Stomach (tissue), 9 donors: ENCODE results near the gene PCP4L1. TPM values are rescaled to one million over a fixed set of nuclear protein-coding genes. Genes with fewer than 3 reads are reported as not detected.

ENCODE experiments used
- DNase-seq, 2 donors: peaks; one replicate each; pipeline versions ENCODE4 v3.0.0 to v3.0.0-alpha.2; 2013 to 2019
- H3K27ac ChIP-seq, 5 donors: fragments of 200-600 bp in 4 of 5; sonication (generic) in 4 of 5; one replicate each; pipeline ENCODE4 v1.5.1; 2013 to 2019; ENCODE audit warnings: mild to moderate bottlenecking in 1 of 5, moderate library complexity in 1 of 5
- H3K27me3 ChIP-seq, 3 donors: fragments of 200-600 bp; sonication (generic); one replicate each; pipeline ENCODE4 v1.5.1; 2017 to 2019; ENCODE audit warnings: mixed run types in 1 of 3
- H3K36me3 ChIP-seq, 4 donors: fragments of 200-600 bp; sonication (generic); 1 replicate in 3 of 4; 2 replicates in 1 of 4; pipeline ENCODE4 v1.5.1; 2016 to 2019
- H3K4me1 ChIP-seq, 4 donors: fragments of 200-600 bp; sonication (generic); one replicate each; pipeline ENCODE4 v1.5.1; 2016 to 2019
- H3K4me3 ChIP-seq, 4 donors: fragments of 200-600 bp; sonication (generic) in 3 of 4; one replicate each; pipeline ENCODE4 v1.5.1; 2016 to 2019; ENCODE audit warnings: mild to moderate bottlenecking in 1 of 4
- H3K9me3 ChIP-seq, 4 donors: fragments of 200-600 bp; sonication (generic); one replicate each; pipeline ENCODE4 v1.5.1; 2016 to 2019
- CTCF ChIP-seq, 7 experiments: fragments of 450-650 bp in 4 of 7; fragments of 200-600 bp in 3 of 7; sonication (generic) in 3 of 7; IDR thresholded peaks; one replicate each; pipeline ENCODE4 v1.5.1; 2016 to 2019; ENCODE audit warnings: antibody characterized with exemption in 7 of 7, control low read depth in 2 of 7, mild to moderate bottlenecking in 1 of 7
- EP300 ChIP-seq: sonication (generic); formaldehyde crosslinking; IDR thresholded peaks from one replicate; pipeline ENCODE4 v1.6.1; 2017; ENCODE audit warnings: antibody characterized with exemption
- POLR2A ChIP-seq, 4 donors: fragments of 450-650 bp; IDR thresholded peaks; one replicate each; pipeline ENCODE4 v1.6.1; 2016; ENCODE audit warnings: antibody characterized with exemption in 4 of 4, control low read depth in 2 of 4, mild to moderate bottlenecking in 1 of 4, moderate library complexity in 1 of 4
- POLR2AphosphoS5 ChIP-seq, 3 donors: sonication (generic); formaldehyde crosslinking; IDR thresholded peaks; one replicate each; pipeline ENCODE4 v1.6.1; 2016; ENCODE audit warnings: antibody characterized with exemption in 3 of 3
- WGBS, 5 donors: extraction: QIAGEN DNeasy Blood & Tissue Kit in 3 of 5; methylation state at CpG; one replicate each; pipeline versions ENCODE4 v1.1.5 to v1.1.7; 2013 to 2018; 5-methylcytosine and 5-hydroxymethylcytosine counted together
- intact Hi-C: fragments of 100-400 bp; cut with DNase I; formaldehyde crosslinking; loops from one replicate; pipeline ENCODE4 v1.15.1; 2023; ENCODE audit warnings: low total_unique reads
- polyA plus RNA-seq, 3 donors: library from polyadenylated mRNA; stranded (reverse); fragments of 200-250 nt; gene quantifications; one replicate each; pipeline ENCODE4 v1.2.3, GENCODE V29; 2013
- total RNA-seq, 5 donors: library from RNA; depleted of rRNA; stranded (reverse); fragments of >200 nt; gene quantifications; one replicate each; pipeline versions ENCODE4 v1.1.0 to v1.2.3, GENCODE V29; 2014 to 2016
- donor health status: healthy with polysubstance abuse.
- donor health status: Bipolar disorder and iron deficiency.
- donor health status: healthy.

The PCP4L1 gene
- total and polyA plus RNA-seq, 8 donors, result 12.6 to 19.4 (median 17.6) TPM; not detected in 5

GRCh38 chr1:161260376-161261260, 2.1 kb downstream of the PCP4L1 start:
- TF ChIP-seq POLR2AphosphoS5 (IDR thresholded peaks at IDR 0.05), result no peak
- no peak for TF ChIP-seq EP300
- no peak for TF ChIP-seq CTCF (IDR thresholded peaks at IDR 0.05)
- TF ChIP-seq POLR2A (IDR thresholded peaks at IDR 0.05), result no peak
- 38 to 43% (median 41%) methylated on average over 8 to 9 of the region's 9 CpGs for WGBS, 5 donors
- no peak overlapping the region for H3K27ac ChIP-seq
- peaks cover 0 to 13% (median 11%) of the 10 kb centered on the region in 4 donors for H3K9me3 ChIP-seq
- no peaks in the 10 kb centered on the region for H3K36me3 ChIP-seq
- intact Hi-C loops, result no loop called here
- peaks cover 8 to 21% (median 12%) of the 10 kb centered on the region in 4 donors for H3K4me1 ChIP-seq
- no peak overlapping the region for H3K4me3 ChIP-seq
- peak in 1 of 2 donors; percentile 51 for DNase-seq
- H3K27me3 ChIP-seq, result peaks cover 0 to 59% (median 29%) of the 10 kb centered on the region in 3 donors

GRCh38 chr1:161261261-161262235, 3.0 kb downstream of the PCP4L1 start:
- WGBS, 5 donors, result 61 to 73% (median 64%) methylated on average over 12 of the region's 12 CpGs
- H3K27me3 ChIP-seq, result peaks cover 0 to 59% (median 29%) of the 10 kb centered on the region in 3 donors
- H3K36me3 ChIP-seq, result no peaks in the 10 kb centered on the region
- TF ChIP-seq POLR2AphosphoS5 (IDR thresholded peaks at IDR 0.05) (no peak), CTCF (IDR thresholded peaks at IDR 0.05) (no peak), POLR2A (IDR thresholded peaks at IDR 0.05) (no peak), EP300 (no peak)
- H3K27ac ChIP-seq, result no peak overlapping the region
- H3K4me1 ChIP-seq, result peaks cover 8 to 27% (median 12%) of the 10 kb centered on the region in 4 donors
- no peak overlapping the region for H3K4me3 ChIP-seq
- intact Hi-C loops, result no loop called here
- peak in 1 of 2 donors; percentile 49 for DNase-seq
- H3K9me3 ChIP-seq, result peaks cover 0 to 12% (median 11%) of the 10 kb centered on the region in 4 donors

GRCh38 chr1:161265305-161265704, 6.8 kb downstream of the PCP4L1 start:
- no peak for TF ChIP-seq EP300
- no peak for TF ChIP-seq CTCF (IDR thresholded peaks at IDR 0.05)
- no peak for TF ChIP-seq POLR2AphosphoS5 (IDR thresholded peaks at IDR 0.05)
- no peak for TF ChIP-seq POLR2A (IDR thresholded peaks at IDR 0.05)
- Histone ChIP-seq H3K36me3 (no peaks in the 10 kb centered on the region), H3K4me3 (no peak overlapping the region), H3K9me3 (no peaks in the 10 kb centered on the region), H3K4me1 (peaks cover 0 to 20% (median 0%) of the 10 kb centered on the region in 4 donors), H3K27ac (no peak overlapping the region), H3K27me3 (peaks cover 0 to 21% (median 4%) of the 10 kb centered on the region in 3 donors)
- DNase-seq, result no peak
- 77 to 84% (median 80%) methylated on average over 5 of the region's 5 CpGs for WGBS, 5 donors
- intact Hi-C loops, result no loop called here

- DNase-seq, result peak in 1 of 2 donors; percentile 26
- WGBS, 5 donors, result 21 to 42% (median 34%) methylated on average over 3 of the region's 3 CpGs
- TF ChIP-seq POLR2A (IDR thresholded peaks at IDR 0.05), result no peak
- TF ChIP-seq CTCF (IDR thresholded peaks at IDR 0.05), result no peak
- no peak for TF ChIP-seq EP300
- TF ChIP-seq POLR2AphosphoS5 (IDR thresholded peaks at IDR 0.05), result no peak
- Histone ChIP-seq H3K27me3 (peaks cover 0 to 13% (median 0%) of the 10 kb centered on the region in 3 donors), H3K4me3 (no peak overlapping the region), H3K27ac (no peak overlapping the region), H3K36me3 (no peaks in the 10 kb centered on the region), H3K9me3 (no peaks in the 10 kb centered on the region), H3K4me1 (peaks cover 0 to 15% (median 0%) of the 10 kb centered on the region in 4 donors)
- intact Hi-C loops, result no loop called here
Observed at GRCh38 chr1:161266202-161266601, 7.7 kb downstream of the PCP4L1 start.
